Measurements from ENCODE around the gene MRPL46. TPM values are rescaled to one million over a fixed set of nuclear protein-coding genes. Genes with fewer than 3 reads are reported as not detected.

The MRPL46 gene
- 17.0 and 20.3 TPM in 2 replicates for total RNA-seq

GRCh38 chr15:88467073-88467934 is at the start of gene MRPL46, which contains the start of gene MRPS11:
TSS of gene MRPL46 (minus strand) at chr15:88467388. CDS start at chr15:88467377, 11 bp downstream.
TSS of gene MRPS11 (plus strand) at chr15:88467708. CDS start at chr15:88467718, 10 bp downstream.
- peak; percentile 92 for DNase-seq

- peak; percentile 50 for DNase-seq
Measured at GRCh38 chr15:88513195-88513594, 46.0 kb upstream of the MRPL46 start.

GRCh38 chr15:88512601-88513000 is 45.4 kb upstream of the MRPL46 start:
- no peak for DNase-seq

- DNase-seq, result no peak
Measured at GRCh38 chr15:88512078-88512477, 44.9 kb upstream of the MRPL46 start.

- no peak for DNase-seq
Measured at GRCh38 chr15:88511161-88511560, 44.0 kb upstream of the MRPL46 start.

- no peak for DNase-seq
Measured at GRCh38 chr15:88509964-88510363, 42.8 kb upstream of the MRPL46 start.

- no peak for DNase-seq
Measured at GRCh38 chr15:88509321-88509720, 42.1 kb upstream of the MRPL46 start.

- DNase-seq, result no peak
Measured at GRCh38 chr15:88506628-88507027, 39.4 kb upstream of the MRPL46 start.

- no peak for DNase-seq
Measured at GRCh38 chr15:88505721-88506120, 38.5 kb upstream of the MRPL46 start.

GRCh38 chr15:88504445-88504844 is 37.3 kb upstream of the MRPL46 start:
- DNase-seq, result no peak

- DNase-seq, result no peak
Measured at GRCh38 chr15:88498996-88499395, 31.8 kb upstream of the MRPL46 start.

- no peak for DNase-seq
Measured at GRCh38 chr15:88497109-88497765, 30.0 kb upstream of the MRPL46 start.

- DNase-seq, result no peak
Measured at GRCh38 chr15:88493844-88494243, 26.7 kb upstream of the MRPL46 start.

GRCh38 chr15:88491158-88491557 is 24.0 kb upstream of the MRPL46 start:
- peak; percentile 33 for DNase-seq

- no peak for DNase-seq
Measured at GRCh38 chr15:88490036-88490435, 22.8 kb upstream of the MRPL46 start.

- DNase-seq, result no peak
Measured at GRCh38 chr15:88489321-88489720, 22.1 kb upstream of the MRPL46 start.

GRCh38 chr15:88487796-88488523 is 20.8 kb upstream of the MRPL46 start:
- no peak for DNase-seq

- no peak for DNase-seq
Measured at GRCh38 chr15:88487178-88487795, 20.1 kb upstream of the MRPL46 start.

- no peak for DNase-seq
Measured at GRCh38 chr15:88484682-88485331, 17.6 kb upstream of the MRPL46 start.

- DNase-seq, result no peak
Measured at GRCh38 chr15:88482263-88482662, 15.1 kb upstream of the MRPL46 start.

- DNase-seq, result no peak
Measured at GRCh38 chr15:88480981-88481380, 13.8 kb upstream of the MRPL46 start.

- no peak for DNase-seq
Measured at GRCh38 chr15:88479169-88479568, 12.0 kb upstream of the MRPL46 start.

Data from dermis blood vessel endothelial cell (primary cell).